ENCODE results near the gene SVIL.

GRCh38 chr10:29529146-29529545, 105.6 kb downstream of the SVIL start:
- no peak for TF ChIP-seq EZH2 (IDR thresholded peaks at IDR 0.05; ENCODE audit: low read depth)
- TF ChIP-seq CTCF (conservative IDR thresholded peaks at IDR 0.05) = no peak
